MM.1S (cell line): ENCODE data around the gene GTSE1.

Source experiments
- DNase-seq: peaks from one replicate; pipeline ENCODE4 v3.0.0-alpha.2; 2015
- H2AFZ ChIP-seq: fragments of 300-600 bp; sonication (generic); 2 replicates; pipeline ENCODE4 v1.6.0; 2016; ENCODE audit warnings: antibody characterized with exemption, low read length
- H3F3A ChIP-seq: fragments of 300-600 bp; sonication (generic); 2 replicates; pipeline ENCODE4 v1.6.1; 2016; ENCODE audit warnings: mild to moderate bottlenecking, antibody characterized with exemption, low read length, moderate library complexity, mixed read lengths; ENCODE audit not compliant: insufficient read depth
- H3K27ac ChIP-seq: fragments of 300-600 bp; sonication (generic); 2 replicates; pipeline ENCODE4 v1.5.1; 2016; ENCODE audit warnings: mild to moderate bottlenecking, low read length
- H3K27me3 ChIP-seq: fragments of 300-600 bp; sonication (generic); replicated peaks from 2 replicates; pipeline ENCODE4 v1.6.0; 2016; ENCODE audit warnings: low read length; ENCODE audit not compliant: insufficient read depth
- H3K36me3 ChIP-seq: fragments of 300-600 bp; sonication (generic); replicated peaks from 2 replicates; pipeline ENCODE4 v1.6.1; 2016; ENCODE audit warnings: mild to moderate bottlenecking, low read length, mixed read lengths; ENCODE audit not compliant: insufficient read depth
- H3K4me1 ChIP-seq: fragments of 300-600 bp; sonication (generic); 2 replicates; pipeline ENCODE4 v1.6.1; 2016; ENCODE audit warnings: low read length, mixed read lengths
- H3K4me2 ChIP-seq: fragments of 300-600 bp; sonication (generic); 2 replicates; pipeline ENCODE4 v1.6.0; 2016; ENCODE audit warnings: low read depth, low read length
- H3K4me3 ChIP-seq: fragments of 300-600 bp; sonication (generic); 2 replicates; pipeline ENCODE4 v1.5.1; 2016; ENCODE audit warnings: low read length, mixed read lengths
- H3K79me2 ChIP-seq: fragments of 300-600 bp; sonication (generic); 2 replicates; pipeline ENCODE4 v1.6.1; 2016; ENCODE audit warnings: mixed run types, low read length, mixed read lengths
- H3K9ac ChIP-seq: fragments of 300-600 bp; sonication (generic); 2 replicates; pipeline ENCODE4 v1.6.1; 2016; ENCODE audit warnings: low read length, mixed read lengths
- H3K9me2 ChIP-seq: fragments of 300-600 bp; sonication (generic); replicated peaks from 2 replicates; pipeline ENCODE4 v1.6.1; 2016; ENCODE audit warnings: mild to moderate bottlenecking, low read length, mixed read lengths; ENCODE audit not compliant: insufficient read depth
- H3K9me3 ChIP-seq: fragments of 300-600 bp; sonication (generic); replicated peaks from 2 replicates; pipeline ENCODE4 v1.6.1; 2016; ENCODE audit warnings: mild to moderate bottlenecking, low read length, mixed read lengths; ENCODE audit not compliant: insufficient read depth
- H4K20me1 ChIP-seq: fragments of 300-600 bp; sonication (generic); 2 replicates; pipeline ENCODE4 v1.6.1; 2016; ENCODE audit warnings: mild to moderate bottlenecking, low read length, moderate library complexity, mixed read lengths; ENCODE audit not compliant: insufficient read depth
- EZH2 ChIP-seq: fragments of 300-600 bp; sonication (generic); optimal IDR thresholded peaks from 2 replicates; pipeline ENCODE3; 2017; ENCODE audit warnings: low read depth, mild to moderate bottlenecking, antibody characterized with exemption, low read length, mixed read lengths
- EZH2phosphoT487 ChIP-seq: fragments of 300-600 bp; sonication (generic); IDR thresholded peaks from 2 replicates; pipeline ENCODE4 v1.6.1; 2018; ENCODE audit warnings: antibody characterized with exemption, low read length
- TF ChIP-seq, protein P1 (sequence below): fragments of 300-600 bp; sonication (generic); IDR thresholded peaks from 2 replicates; pipeline ENCODE4 v1.5.1; 2016; ENCODE audit warnings: antibody characterized with exemption, low read length, mixed read lengths

The GTSE1 gene

GRCh38 chr22:46326066-46326680 is 29.5 kb downstream of the GTSE1 start:
- Histone ChIP-seq H3K27ac (no peak overlapping the region), H3K9me3 (no peaks in the 10 kb centered on the region), H3K36me3 (0 out of 2 replicates have a peak, but pooled peaks cover 3% of the 10 kb centered on the region), H3K9ac (no peak overlapping the region), H3K4me1 (no peaks in the 10 kb centered on the region), H3K4me2 (no peak overlapping the region), H3F3A (no peaks in the 10 kb centered on the region), H3K9me2 (no peaks in the 10 kb centered on the region), H4K20me1 (no peaks in the 10 kb centered on the region), H3K27me3 (no peaks in the 10 kb centered on the region), H3K79me2 (peaks cover 20% of the 10 kb centered on the region), H3K4me3 (no peak overlapping the region), H2AFZ (no peak overlapping the region)
- DNase-seq = no peak
- TF ChIP-seq, protein P1, sequence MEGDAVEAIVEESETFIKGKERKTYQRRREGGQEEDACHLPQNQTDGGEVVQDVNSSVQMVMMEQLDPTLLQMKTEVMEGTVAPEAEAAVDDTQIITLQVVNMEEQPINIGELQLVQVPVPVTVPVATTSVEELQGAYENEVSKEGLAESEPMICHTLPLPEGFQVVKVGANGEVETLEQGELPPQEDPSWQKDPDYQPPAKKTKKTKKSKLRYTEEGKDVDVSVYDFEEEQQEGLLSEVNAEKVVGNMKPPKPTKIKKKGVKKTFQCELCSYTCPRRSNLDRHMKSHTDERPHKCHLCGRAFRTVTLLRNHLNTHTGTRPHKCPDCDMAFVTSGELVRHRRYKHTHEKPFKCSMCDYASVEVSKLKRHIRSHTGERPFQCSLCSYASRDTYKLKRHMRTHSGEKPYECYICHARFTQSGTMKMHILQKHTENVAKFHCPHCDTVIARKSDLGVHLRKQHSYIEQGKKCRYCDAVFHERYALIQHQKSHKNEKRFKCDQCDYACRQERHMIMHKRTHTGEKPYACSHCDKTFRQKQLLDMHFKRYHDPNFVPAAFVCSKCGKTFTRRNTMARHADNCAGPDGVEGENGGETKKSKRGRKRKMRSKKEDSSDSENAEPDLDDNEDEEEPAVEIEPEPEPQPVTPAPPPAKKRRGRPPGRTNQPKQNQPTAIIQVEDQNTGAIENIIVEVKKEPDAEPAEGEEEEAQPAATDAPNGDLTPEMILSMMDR = no peak
- no peak for TF ChIP-seq EZH2phosphoT487

DNA sequence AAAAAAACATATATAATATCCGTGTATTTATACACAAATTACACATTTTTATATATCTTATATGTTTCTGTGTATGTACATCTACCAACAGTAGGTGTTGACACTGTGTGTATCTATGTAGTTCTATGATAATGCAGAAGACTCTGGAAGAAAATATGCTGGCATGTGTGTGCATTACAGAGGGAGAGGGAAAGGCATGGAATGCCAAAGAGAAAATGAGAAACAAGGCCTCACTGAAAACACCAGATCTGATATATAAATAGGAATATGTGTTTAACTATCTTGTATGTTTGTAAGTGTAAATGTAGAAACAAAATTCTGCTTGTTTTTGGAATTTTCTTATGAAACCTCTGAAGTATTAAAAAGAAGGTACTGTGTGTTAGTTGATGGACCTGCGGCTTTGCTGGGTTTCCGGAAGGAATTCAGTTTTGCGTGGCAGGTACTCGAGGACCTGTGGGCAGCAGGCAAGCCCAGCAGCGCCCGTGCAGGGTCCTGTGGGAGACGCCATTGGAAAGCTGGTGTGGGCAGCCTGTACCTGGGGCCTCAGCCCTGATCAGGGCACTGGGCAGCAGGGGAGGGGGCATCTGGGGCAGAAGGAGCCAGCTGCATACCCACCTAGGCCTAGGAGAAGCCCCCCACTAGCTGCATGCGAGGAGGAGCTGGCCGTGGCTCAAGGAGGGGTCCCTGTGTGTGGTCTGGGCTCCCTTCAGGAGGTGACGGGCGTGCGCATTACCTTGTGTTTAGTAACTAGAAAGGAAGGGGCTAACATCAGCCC is 31.2 kb downstream of the GTSE1 start:
- Histone ChIP-seq H3K9me3 (no peaks in the 10 kb centered on the region), H2AFZ (no peak overlapping the region), H3K36me3 (0 out of 2 replicates have a peak, but pooled peaks cover 3% of the 10 kb centered on the region), H3F3A (peaks cover 10% of the 10 kb centered on the region; the same call in 1 of the 2 replicates), H3K4me3 (no peak overlapping the region), H4K20me1 (no peaks in the 10 kb centered on the region), H3K27me3 (no peaks in the 10 kb centered on the region), H3K4me1 (peaks cover 7% of the 10 kb centered on the region), H3K9ac (no peak overlapping the region), H3K79me2 (peaks cover 10% of the 10 kb centered on the region), H3K27ac (no peak overlapping the region), H3K9me2 (no peaks in the 10 kb centered on the region), H3K4me2 (no peak overlapping the region)
- DNase-seq = no peak
- TF ChIP-seq, protein P1 = no peak
- TF ChIP-seq EZH2 (no peak), EZH2phosphoT487 (no peak)

DNA sequence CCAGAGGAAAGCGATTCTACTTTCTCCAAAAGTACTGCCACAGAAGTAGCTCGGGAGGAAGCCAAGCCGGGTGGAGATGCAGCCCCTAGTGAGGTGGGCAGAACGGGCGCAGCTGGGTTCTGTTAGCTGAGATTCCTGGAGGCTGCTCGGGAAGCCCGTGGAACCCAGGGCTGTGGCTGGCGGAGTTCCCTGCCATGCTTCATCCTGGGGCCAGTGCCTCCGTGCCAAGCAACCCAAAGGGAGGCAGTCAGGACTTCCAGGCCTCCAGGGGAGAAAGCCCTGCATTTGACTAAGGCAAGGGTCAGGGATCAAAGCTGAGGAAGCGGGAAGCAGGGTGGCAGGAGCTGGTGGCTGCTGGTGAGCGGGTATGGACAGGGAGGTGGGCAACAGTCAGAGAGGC is 32.1 kb downstream of the GTSE1 start:
- no peaks in the 10 kb centered on the region for H3K9me2 ChIP-seq
- H3F3A ChIP-seq = peaks cover 19% of the 10 kb centered on the region
- H3K36me3 ChIP-seq = 0 out of 2 replicates have a peak, but pooled peaks cover 3% of the 10 kb centered on the region
- no peak overlapping the region for H2AFZ ChIP-seq
- no peak for DNase-seq
- H3K9me3 ChIP-seq = no peaks in the 10 kb centered on the region
- H3K79me2 ChIP-seq = peaks cover 10% of the 10 kb centered on the region
- no peak overlapping the region for H3K4me3 ChIP-seq
- TF ChIP-seq, protein P1 = no peak
- TF ChIP-seq EZH2 (no peak), EZH2phosphoT487 (no peak)
- no peak overlapping the region for H3K4me2 ChIP-seq
- no peak overlapping the region for H3K9ac ChIP-seq
- H3K27me3 ChIP-seq = no peaks in the 10 kb centered on the region
- H3K27ac ChIP-seq = no peak overlapping the region
- H4K20me1 ChIP-seq = no peaks in the 10 kb centered on the region
- H3K4me1 ChIP-seq = peaks cover 14% of the 10 kb centered on the region
